ENCODE results near the gene TSBP1.

DNA sequence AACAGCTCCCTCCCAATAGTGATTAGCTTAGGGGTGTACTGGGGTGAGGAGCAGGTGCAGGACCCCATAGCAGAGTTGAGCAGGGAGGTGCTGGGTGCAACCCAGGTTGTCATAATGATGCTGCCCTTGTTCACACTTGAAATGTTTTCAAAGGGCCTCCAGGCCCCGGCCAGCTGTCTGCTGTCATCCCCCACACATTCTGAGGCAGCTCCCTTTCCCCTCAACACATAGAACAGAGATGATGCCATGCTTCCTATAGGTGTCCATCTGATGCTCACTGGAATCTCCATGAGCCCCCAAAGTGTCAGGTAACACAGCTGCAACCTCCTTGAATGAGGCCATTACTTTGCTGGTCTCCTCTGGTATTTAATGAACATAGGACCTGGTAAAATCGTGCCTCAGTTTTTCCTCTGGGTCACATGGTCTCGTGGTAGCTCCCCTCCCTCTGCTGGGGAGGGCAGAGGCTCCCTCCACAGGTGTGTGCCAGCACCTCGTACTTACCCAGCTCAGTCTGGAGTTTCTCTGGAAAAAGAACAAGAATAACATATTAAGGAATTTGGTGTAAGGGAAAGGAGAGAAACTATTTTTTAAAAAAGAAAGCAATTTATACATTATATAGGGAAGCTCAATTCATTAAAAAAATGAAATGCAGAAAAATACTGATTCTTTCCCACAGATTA is 29.7 kb upstream of the TSBP1 start:
- TF ChIP-seq, protein P1, sequence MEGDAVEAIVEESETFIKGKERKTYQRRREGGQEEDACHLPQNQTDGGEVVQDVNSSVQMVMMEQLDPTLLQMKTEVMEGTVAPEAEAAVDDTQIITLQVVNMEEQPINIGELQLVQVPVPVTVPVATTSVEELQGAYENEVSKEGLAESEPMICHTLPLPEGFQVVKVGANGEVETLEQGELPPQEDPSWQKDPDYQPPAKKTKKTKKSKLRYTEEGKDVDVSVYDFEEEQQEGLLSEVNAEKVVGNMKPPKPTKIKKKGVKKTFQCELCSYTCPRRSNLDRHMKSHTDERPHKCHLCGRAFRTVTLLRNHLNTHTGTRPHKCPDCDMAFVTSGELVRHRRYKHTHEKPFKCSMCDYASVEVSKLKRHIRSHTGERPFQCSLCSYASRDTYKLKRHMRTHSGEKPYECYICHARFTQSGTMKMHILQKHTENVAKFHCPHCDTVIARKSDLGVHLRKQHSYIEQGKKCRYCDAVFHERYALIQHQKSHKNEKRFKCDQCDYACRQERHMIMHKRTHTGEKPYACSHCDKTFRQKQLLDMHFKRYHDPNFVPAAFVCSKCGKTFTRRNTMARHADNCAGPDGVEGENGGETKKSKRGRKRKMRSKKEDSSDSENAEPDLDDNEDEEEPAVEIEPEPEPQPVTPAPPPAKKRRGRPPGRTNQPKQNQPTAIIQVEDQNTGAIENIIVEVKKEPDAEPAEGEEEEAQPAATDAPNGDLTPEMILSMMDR (IDR thresholded peaks at IDR 0.05; ENCODE audit: low read length): no peak
- TF ChIP-seq EZH2 (optimal IDR thresholded peaks at IDR 0.05; ENCODE audit: low read depth, low read length): no peak
